HEK293T (cell line): ENCODE results near the gene RTN1.
A peak's percentile ranks its signal among the peaks of the same experiment; 100 is the strongest.

Experiments
- CTCF ChIA-PET: fragments of 350-600 bp; formaldehyde crosslinking; extraction: SDS; loops from one replicate; lab custom pipeline; 2021; ENCODE audit warnings: antibody characterized with exemption, inconsistent platforms; lab: Yijun Ruan, JAX
- POLR2A ChIA-PET: fragments of 350-600 bp; formaldehyde crosslinking; extraction: SDS; loops from one replicate; lab custom pipeline; 2020; ENCODE audit warnings: antibody characterized with exemption, inconsistent platforms; lab: Yijun Ruan, JAX
- DNase-seq: peaks from one replicate; pipeline ENCODE4 v3.0.0; 2012; ENCODE audit warnings: mixed read lengths; ENCODE audit errors: extremely low spot score
- ARNT ChIP-seq: fragments of 450-650 bp; IDR thresholded peaks from 2 replicates; pipeline ENCODE4 v1.6.1; 2017; ENCODE audit warnings: mild to moderate bottlenecking
- BHLHE40 ChIP-seq: fragments of 450-650 bp; IDR thresholded peaks from 2 replicates; pipeline ENCODE4 v1.6.1; 2016; ENCODE audit warnings: mild to moderate bottlenecking, moderate library complexity, borderline replicate concordance
- CTBP1 ChIP-seq: fragments of 450-650 bp; IDR thresholded peaks from 2 replicates; pipeline ENCODE4 v1.6.1; 2016; ENCODE audit warnings: borderline replicate concordance
- ELF4 ChIP-seq: fragments of 450-650 bp; IDR thresholded peaks from 2 replicates; pipeline ENCODE4 v1.6.1; 2017; ENCODE audit warnings: antibody characterized with exemption
- FOXA1 ChIP-seq: fragments of 450-650 bp; IDR thresholded peaks from 2 replicates; pipeline ENCODE4 v1.6.1; 2016; ENCODE audit warnings: mild to moderate bottlenecking
- FOXK2 ChIP-seq: fragments of 450-650 bp; IDR thresholded peaks from 2 replicates; pipeline ENCODE4 v1.6.1; 2016; ENCODE audit warnings: mild to moderate bottlenecking
- FOXM1 ChIP-seq: fragments of 450-650 bp; IDR thresholded peaks from 2 replicates; pipeline ENCODE4 v1.6.1; 2017; ENCODE audit warnings: mild to moderate bottlenecking, borderline replicate concordance
- HDGF ChIP-seq: fragments of 450-650 bp; IDR thresholded peaks from 2 replicates; pipeline ENCODE4 v1.6.1; 2017; ENCODE audit warnings: antibody characterized with exemption, borderline replicate concordance
- L3MBTL2 ChIP-seq: fragments of 450-650 bp; conservative IDR thresholded peaks from 2 replicates; pipeline ENCODE4 v1.6.1; 2016; ENCODE audit warnings: mild to moderate bottlenecking
- LEF1 ChIP-seq: fragments of 450-650 bp; IDR thresholded peaks from 2 replicates; pipeline ENCODE4 v1.6.1; 2017; ENCODE audit warnings: mild to moderate bottlenecking, borderline replicate concordance
- NFRKB ChIP-seq: fragments of 450-650 bp; IDR thresholded peaks from 2 replicates; pipeline ENCODE4 v1.6.1; 2016; ENCODE audit warnings: mild to moderate bottlenecking, moderate library complexity
- PKNOX1 ChIP-seq: fragments of 450-650 bp; IDR thresholded peaks from 2 replicates; pipeline ENCODE4 v1.6.1; 2016
- SP1 ChIP-seq: fragments of 450-650 bp; IDR thresholded peaks from 2 replicates; pipeline ENCODE4 v1.6.1; 2017
- SUZ12 ChIP-seq: fragments of 450-650 bp; IDR thresholded peaks from 2 replicates; pipeline ENCODE4 v1.6.1; 2016; ENCODE audit warnings: mild to moderate bottlenecking
- TARDBP ChIP-seq: fragments of 450-650 bp; IDR thresholded peaks from 2 replicates; pipeline ENCODE4 v1.6.1; 2016
- ZNF384 ChIP-seq: fragments of 450-650 bp; IDR thresholded peaks from 2 replicates; pipeline ENCODE4 v1.6.1; 2016

RTN1 gene

GRCh38 chr14:59582845-59583509, 287.6 kb downstream of the RTN1 start:
- TF ChIP-seq NFRKB (no peak), PKNOX1 (no peak), FOXM1 (no peak), FOXA1 (no peak)
- ChIA-PET POLR2A (interaction anchor here (1.8 kb wide), 1 partner anchor 99 kb away, joined by 5 read pairs; the partner anchor contains the start of gene L3HYPDH), CTCF (interaction anchor here (0.6 to 1.4 kb wide), 2 partner anchors 76 to 841 kb away, joined by 3 to 6 read pairs; no protein-coding TSS in a partner anchor)
- DNase-seq = no peak

GRCh38 chr14:59582161-59582560, 288.4 kb downstream of the RTN1 start:
- no peak for DNase-seq
- CTCF ChIA-PET = interaction anchor here (1.1 kb wide), 1 partner anchor 9 kb away, joined by 3 read pairs; no protein-coding TSS in a partner anchor
- POLR2A ChIA-PET = no interaction called here
- TF ChIP-seq L3MBTL2 = no peak
- TF ChIP-seq LEF1 = no peak
- TF ChIP-seq NFRKB = no peak
- no peak for TF ChIP-seq FOXA1
- no peak for TF ChIP-seq ZNF384

GRCh38 chr14:59580911-59581310, 289.7 kb downstream of the RTN1 start:
- ChIA-PET POLR2A (no interaction called here), CTCF (no interaction called here)
- TF ChIP-seq ARNT (no peak), CTBP1 (no peak), FOXA1 (no peak), FOXM1 (no peak)
- no peak for DNase-seq

- POLR2A ChIA-PET = interaction anchor here (1.0 to 1.5 kb wide), 2 partner anchors 69 to 93 kb away, joined by 4 to 8 read pairs; partner anchors contain the start of genes JKAMP and L3HYPDH
Measured at GRCh38 chr14:59576332-59577294, 294.0 kb downstream of the RTN1 start, which contains the start of gene CCDC175. Gene CCDC175 (minus strand): TSS chr14:59576812. CDS start chr14:59576775, 37 bp downstream.

GRCh38 chr14:59570122-59570521, 300.5 kb downstream of the RTN1 start:
- CTCF ChIA-PET = interaction anchor here (0.7 to 2.8 kb wide), 4 partner anchors 8 to 63 kb away, joined by 3 to 18 read pairs (median 7); no protein-coding TSS in a partner anchor
- DNase-seq = no peak
- TF ChIP-seq FOXA1 (no peak), CTBP1 (no peak), ARNT (no peak), NFRKB (no peak), FOXM1 (no peak), BHLHE40 (no peak), SP1 (no peak), TARDBP (no peak), L3MBTL2 (no peak), HDGF (no peak), ZNF384 (no peak), FOXK2 (no peak), LEF1 (no peak), ELF4 (no peak), PKNOX1 (no peak)
- POLR2A ChIA-PET = no interaction called here

More at GRCh38 chr14:59576332-59577294, 294.0 kb downstream of the RTN1 start, which contains the start of gene CCDC175:
- peak; percentile 90 for DNase-seq
- CTCF ChIA-PET = interaction anchor here (0.6 to 3.2 kb wide), 28 partner anchors 8 to 610 kb away, joined by 3 to 56 read pairs (median 4); partner anchors contain the start of genes JKAMP and L3HYPDH
- no peak for TF ChIP-seq TARDBP
- no peak for TF ChIP-seq ARNT
- TF ChIP-seq FOXA1 = no peak

GRCh38 chr14:59566725-59567124, 303.9 kb downstream of the RTN1 start:
- ChIA-PET CTCF (interaction anchor here (1.1 to 2.5 kb wide), 2 partner anchors 10 to 331 kb away, joined by 5 to 23 read pairs; partner anchors contain the start of gene CCDC175), POLR2A (no interaction called here)
- TF ChIP-seq LEF1 (no peak), TARDBP (no peak), ZNF384 (no peak), ELF4 (no peak), L3MBTL2 (no peak), FOXM1 (no peak), SP1 (no peak)
- DNase-seq = no peak

- no peak for TF ChIP-seq FOXK2
- TF ChIP-seq FOXM1 = no peak
- no peak for TF ChIP-seq ZNF384
- TF ChIP-seq ELF4 = no peak
- TF ChIP-seq BHLHE40 = no peak
- TF ChIP-seq CTBP1 = no peak
- no peak for TF ChIP-seq TARDBP
- TF ChIP-seq HDGF = no peak
- TF ChIP-seq PKNOX1 = no peak
- TF ChIP-seq L3MBTL2 = no peak
- no peak for TF ChIP-seq ARNT
- no peak for TF ChIP-seq SUZ12
- TF ChIP-seq NFRKB = no peak
- no peak for TF ChIP-seq FOXA1
- TF ChIP-seq SP1 = no peak
- no peak for TF ChIP-seq LEF1
- ChIA-PET POLR2A (no interaction called here), CTCF (interaction anchor here (1.1 to 2.5 kb wide), 2 partner anchors 11 to 331 kb away, joined by 5 to 23 read pairs; partner anchors contain the start of gene CCDC175)
- no peak for DNase-seq
Measured at GRCh38 chr14:59566296-59566695, 304.3 kb downstream of the RTN1 start.
